ENCODE results near the gene SEZ6L2. TPM values are rescaled to one million over a fixed set of nuclear protein-coding genes. Genes with fewer than 3 reads are reported as not detected.

The SEZ6L2 gene
- total RNA-seq, 1 donor from 2014 or later, result 16.3 TPM

GRCh38 chr16:29922986-29923501 is 23.7 kb upstream of the SEZ6L2 start:
- H3K9me3 Mint-ChIP-seq (ENCODE audit: low read depth), result no peaks in the 10 kb centered on the region
- H3K27ac Mint-ChIP-seq (ENCODE audit: unreplicated experiment), result no peak overlapping the region
- TF ChIP-seq CTCF (IDR thresholded peaks at IDR 0.05), result no peak
- peaks cover 10% of the 10 kb centered on the region for H3K36me3 Mint-ChIP-seq (ENCODE audit: low read depth)
- H3K27me3 Mint-ChIP-seq (ENCODE audit: low read depth), result no peaks in the 10 kb centered on the region
- H3K4me1 Mint-ChIP-seq (ENCODE audit: low read depth), result peaks cover 44% of the 10 kb centered on the region
- H3K4me3 Mint-ChIP-seq (ENCODE audit: unreplicated experiment), result no peak overlapping the region
- peak; percentile 89 for DNase-seq (ENCODE audit: low spot score)

GRCh38 chr16:29922326-29922725 is 23.0 kb upstream of the SEZ6L2 start:
- peak overlapping the region; percentile 12 for H3K27ac Mint-ChIP-seq (ENCODE audit: unreplicated experiment)
- no peak for DNase-seq (ENCODE audit: low spot score)
- peaks cover 39% of the 10 kb centered on the region for H3K4me1 Mint-ChIP-seq (ENCODE audit: low read depth)

GRCh38 chr16:29921034-29921385 is 21.7 kb upstream of the SEZ6L2 start:
- Mint-ChIP-seq H3K27ac (ENCODE audit: unreplicated experiment) (no peak overlapping the region), H3K36me3 (ENCODE audit: low read depth) (peaks cover 12% of the 10 kb centered on the region), H3K9me3 (ENCODE audit: low read depth) (no peaks in the 10 kb centered on the region), H3K27me3 (ENCODE audit: low read depth) (no peaks in the 10 kb centered on the region), H3K4me1 (ENCODE audit: low read depth) (peaks cover 26% of the 10 kb centered on the region), H3K4me3 (ENCODE audit: unreplicated experiment) (no peak overlapping the region)
- DNase-seq (ENCODE audit: low spot score), result no peak
- TF ChIP-seq CTCF (IDR thresholded peaks at IDR 0.05), result no peak

More at GRCh38 chr16:29922326-29922725, 23.0 kb upstream of the SEZ6L2 start:
- Mint-ChIP-seq H3K4me3 (ENCODE audit: unreplicated experiment) (no peak overlapping the region), H3K36me3 (ENCODE audit: low read depth) (peaks cover 10% of the 10 kb centered on the region), H3K9me3 (ENCODE audit: low read depth) (no peaks in the 10 kb centered on the region), H3K27me3 (ENCODE audit: low read depth) (no peaks in the 10 kb centered on the region)
- no peak for TF ChIP-seq CTCF (IDR thresholded peaks at IDR 0.05)

GRCh38 chr16:29920288-29921033 is 21.1 kb upstream of the SEZ6L2 start:
- Mint-ChIP-seq H3K4me3 (ENCODE audit: unreplicated experiment) (no peak overlapping the region), H3K27ac (ENCODE audit: unreplicated experiment) (no peak overlapping the region)

GRCh38 chr16:29916979-29917378 is 17.6 kb upstream of the SEZ6L2 start:
- Mint-ChIP-seq H3K36me3 (ENCODE audit: low read depth) (peaks cover 16% of the 10 kb centered on the region), H3K9me3 (ENCODE audit: low read depth) (no peaks in the 10 kb centered on the region), H3K4me1 (ENCODE audit: low read depth) (peaks cover 6% of the 10 kb centered on the region), H3K4me3 (ENCODE audit: unreplicated experiment) (no peak overlapping the region), H3K27ac (ENCODE audit: unreplicated experiment) (no peak overlapping the region), H3K27me3 (ENCODE audit: low read depth) (no peaks in the 10 kb centered on the region)
- no peak for DNase-seq (ENCODE audit: low spot score)
- no peak for TF ChIP-seq CTCF (IDR thresholded peaks at IDR 0.05)

More at GRCh38 chr16:29920288-29921033, 21.1 kb upstream of the SEZ6L2 start:
- Mint-ChIP-seq H3K9me3 (ENCODE audit: low read depth) (no peaks in the 10 kb centered on the region), H3K36me3 (ENCODE audit: low read depth) (peaks cover 15% of the 10 kb centered on the region), H3K27me3 (ENCODE audit: low read depth) (no peaks in the 10 kb centered on the region), H3K4me1 (ENCODE audit: low read depth) (peaks cover 25% of the 10 kb centered on the region)
- no peak for DNase-seq (ENCODE audit: low spot score)
- TF ChIP-seq CTCF (IDR thresholded peaks at IDR 0.05), result no peak

All from chondrocyte (in vitro differentiated cells).